Activated T-helper 1 cell treated with Interleukin-2 at 50 U/mL for 16 hours (primary cell): ENCODE results near the gene PXMP2.

Experiments
- DNase-seq: peaks from one replicate; pipeline ENCODE4 v3.0.0-alpha.2; 2020; ENCODE audit warnings: low read depth

Gene PXMP2

DNA sequence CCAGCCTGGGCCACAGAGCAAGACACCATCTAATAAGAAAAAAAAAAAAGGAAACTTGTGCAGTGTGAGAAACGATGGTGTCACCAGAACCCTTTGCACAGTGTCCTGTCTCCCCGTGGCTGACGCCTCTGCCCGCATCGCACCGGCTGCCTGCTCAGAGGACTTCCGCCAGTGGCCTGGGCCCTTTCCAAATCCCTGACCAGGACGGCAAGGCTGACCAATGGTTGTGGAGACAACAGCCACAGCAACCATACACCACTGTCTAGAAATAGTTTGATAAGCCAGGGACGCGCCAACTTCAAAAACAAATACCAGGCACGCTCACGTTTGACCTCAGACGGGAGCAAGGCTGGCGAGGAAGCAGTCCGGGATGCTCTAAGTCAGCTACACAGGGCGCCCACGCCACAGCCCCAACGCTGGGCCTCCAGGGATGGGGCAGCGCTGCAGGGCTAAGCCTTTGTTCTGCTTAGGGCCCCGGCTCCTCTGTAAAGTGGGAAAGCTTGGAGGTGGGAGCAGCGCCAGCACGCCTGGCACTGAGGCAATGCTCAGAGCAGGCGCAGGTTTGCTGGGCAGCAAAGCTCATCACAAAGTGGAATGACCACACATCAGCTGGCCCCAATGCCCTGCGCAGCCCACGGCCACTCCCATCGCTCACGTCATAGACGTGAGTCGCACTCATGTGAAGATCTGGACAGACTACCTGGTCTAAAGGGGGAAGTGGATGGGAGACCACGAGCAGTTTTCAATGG, 35.8 kb downstream of the PXMP2 start:
- DNase-seq, result no peak

DNA sequence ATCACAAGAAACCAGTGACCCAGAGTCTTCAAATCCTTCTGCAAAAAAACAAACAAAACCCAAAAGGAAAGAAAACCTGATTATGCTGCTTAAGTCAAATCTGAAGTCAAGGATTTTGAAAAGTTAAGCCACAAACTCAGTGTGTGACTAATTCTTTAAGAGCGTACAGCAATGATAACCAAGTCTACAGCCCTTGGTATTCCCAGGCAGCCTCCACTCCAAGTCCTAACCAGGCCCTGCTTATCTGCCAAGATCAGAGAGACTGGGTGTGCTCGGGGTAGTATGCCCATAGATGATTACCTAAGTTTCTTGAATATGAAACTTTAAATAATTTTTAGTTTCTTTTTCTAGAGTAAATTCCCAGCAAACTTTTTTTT, 36.4 kb downstream of the PXMP2 start:
- DNase-seq, result no peak

DNA sequence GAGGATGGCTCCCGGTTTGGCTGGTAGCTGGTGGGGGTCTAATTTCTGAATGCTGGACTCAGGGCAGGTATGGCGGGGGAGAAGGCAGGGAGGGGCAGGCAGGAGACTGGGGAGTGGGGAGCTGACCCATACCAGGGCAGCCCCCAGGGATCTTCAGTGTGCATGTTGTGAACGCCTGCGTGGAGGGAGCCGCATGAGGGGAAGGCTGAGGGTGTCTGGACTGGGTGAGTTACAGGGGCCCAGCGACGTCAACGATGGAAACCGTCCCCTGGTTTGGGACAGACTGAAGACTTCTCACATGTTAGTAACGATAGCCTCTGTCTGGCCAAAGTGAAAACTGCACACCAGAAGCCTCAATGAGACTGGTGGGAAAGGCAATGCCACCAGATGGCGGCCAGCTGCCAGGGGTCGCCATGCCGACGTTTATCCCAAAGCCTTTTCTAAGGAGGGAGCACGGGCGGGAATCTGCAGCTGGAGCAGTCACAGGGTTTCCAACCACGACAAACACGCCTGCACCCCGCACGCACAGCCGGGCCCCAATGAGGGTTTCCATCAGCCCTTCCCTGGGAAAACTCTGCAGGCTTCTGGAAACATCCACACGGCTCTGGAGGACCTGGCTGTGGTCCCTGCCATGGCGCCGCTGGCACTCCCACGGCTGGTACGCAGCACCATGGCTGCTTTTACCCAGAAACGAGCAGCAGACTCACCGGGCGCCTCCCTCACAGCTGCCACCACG, 37.3 kb downstream of the PXMP2 start:
- DNase-seq, result no peak

DNA sequence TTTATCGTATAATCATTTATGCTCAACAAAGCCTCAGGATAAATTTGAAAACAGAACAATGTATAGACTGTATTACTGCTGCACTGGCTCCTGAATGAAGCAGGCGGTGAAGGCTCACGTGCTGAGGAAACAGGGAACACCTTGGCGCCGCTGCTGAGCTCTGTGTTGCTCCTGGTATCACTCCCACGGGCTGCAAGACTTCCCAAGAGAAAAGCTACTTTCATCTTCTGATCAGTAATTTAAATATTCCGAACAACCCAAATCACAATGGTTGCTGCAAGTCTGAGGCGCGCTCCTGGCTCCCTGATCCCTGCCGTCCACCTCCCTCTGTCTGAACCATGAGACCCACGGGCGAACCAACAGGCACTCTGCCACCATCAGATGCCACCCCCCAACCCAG, 39.0 kb downstream of the PXMP2 start:
- no peak for DNase-seq

DNA sequence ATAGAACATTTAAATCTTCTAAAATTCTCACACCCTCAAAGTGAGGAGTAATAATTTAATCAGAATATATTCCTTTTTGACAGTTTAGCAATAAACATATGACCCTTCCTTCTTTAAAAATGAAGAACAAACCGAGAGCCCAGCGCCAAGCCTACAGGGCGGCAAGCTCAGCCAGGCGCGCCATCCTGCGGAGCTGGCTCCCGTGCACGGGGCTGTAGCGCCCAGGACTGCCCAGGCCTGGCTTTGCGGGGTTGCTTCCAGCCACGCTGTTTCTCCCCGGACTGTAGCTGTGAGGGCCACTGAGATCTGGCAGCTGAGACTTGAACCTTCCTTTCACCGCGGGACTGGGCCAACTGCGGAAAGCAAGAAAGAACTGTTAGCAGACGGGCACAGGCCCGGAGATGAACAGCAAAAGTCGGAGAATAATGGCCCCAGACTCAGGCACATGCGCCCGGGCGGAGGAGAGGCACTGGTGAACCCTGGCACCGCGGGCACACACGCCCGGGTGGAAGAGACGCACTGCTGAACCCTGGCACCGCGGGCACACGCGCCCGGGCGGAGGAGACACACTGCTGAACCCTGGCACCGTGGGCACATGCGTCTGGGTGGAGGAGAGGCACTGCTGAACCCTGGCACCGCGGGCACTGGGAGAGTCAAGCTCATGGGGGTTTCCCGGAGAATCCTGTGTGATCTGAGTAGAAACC, 39.9 kb downstream of the PXMP2 start:
- no peak for DNase-seq

DNA sequence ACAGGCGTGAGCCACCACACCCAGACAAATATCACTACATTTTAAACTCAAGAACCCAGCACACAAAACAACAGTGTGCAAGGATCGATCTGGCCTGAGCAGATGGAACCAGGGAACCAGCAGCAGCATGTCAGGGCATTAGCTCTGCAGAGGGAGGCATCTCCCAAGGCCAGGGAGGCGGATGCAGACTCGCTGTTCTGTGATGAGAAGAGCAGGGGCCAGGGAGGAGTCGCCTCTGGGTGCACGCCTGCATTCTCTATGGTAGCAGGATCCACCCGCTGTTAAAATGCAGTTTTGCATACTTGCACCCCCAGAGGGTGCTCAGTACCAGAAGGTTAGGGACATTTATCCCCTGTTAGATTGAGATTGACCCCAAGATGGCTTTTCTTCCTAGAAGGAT, 41.1 kb downstream of the PXMP2 start:
- DNase-seq, result no peak

DNA sequence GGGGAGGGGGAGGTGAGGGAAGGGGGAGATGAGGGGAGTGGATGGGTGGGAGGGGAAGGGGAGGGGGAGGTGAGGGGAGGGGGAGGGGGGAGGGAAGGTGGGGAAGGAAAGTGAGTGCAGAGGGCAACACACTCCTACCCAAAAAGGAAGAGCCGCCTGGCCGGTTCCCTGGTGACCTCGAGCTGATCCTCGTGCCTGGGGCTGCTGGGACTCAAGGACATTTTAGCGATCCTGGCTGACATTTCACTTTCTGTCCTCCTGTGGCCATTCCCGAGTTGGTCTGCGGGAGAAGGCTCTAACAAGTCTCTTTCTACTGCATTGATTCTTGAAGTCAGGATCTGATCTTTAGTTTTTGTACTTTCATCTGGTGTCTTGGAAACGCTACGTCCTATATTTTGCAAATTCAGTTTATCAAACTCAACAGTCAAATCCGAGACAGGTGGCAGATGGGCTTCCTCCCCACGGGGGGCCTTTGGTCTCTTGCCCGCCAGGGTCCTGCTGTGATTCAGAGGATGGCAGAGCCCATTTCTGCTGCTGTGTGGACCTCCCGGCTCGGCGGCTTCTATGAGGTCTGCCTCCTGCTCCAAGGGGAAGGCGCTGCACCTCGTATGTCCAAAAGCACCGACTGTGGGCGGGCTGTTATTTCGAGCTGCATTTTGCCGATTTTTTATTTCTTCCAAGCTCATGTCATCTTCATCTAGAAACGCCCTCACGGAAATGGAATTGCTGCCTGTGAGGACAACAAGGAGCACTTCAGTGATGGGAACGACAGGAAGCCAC, 42.3 kb downstream of the PXMP2 start:
- DNase-seq, result no peak

GRCh38 chr12:132730353-132730752, 43.0 kb downstream of the PXMP2 start:
- no peak for DNase-seq

DNA sequence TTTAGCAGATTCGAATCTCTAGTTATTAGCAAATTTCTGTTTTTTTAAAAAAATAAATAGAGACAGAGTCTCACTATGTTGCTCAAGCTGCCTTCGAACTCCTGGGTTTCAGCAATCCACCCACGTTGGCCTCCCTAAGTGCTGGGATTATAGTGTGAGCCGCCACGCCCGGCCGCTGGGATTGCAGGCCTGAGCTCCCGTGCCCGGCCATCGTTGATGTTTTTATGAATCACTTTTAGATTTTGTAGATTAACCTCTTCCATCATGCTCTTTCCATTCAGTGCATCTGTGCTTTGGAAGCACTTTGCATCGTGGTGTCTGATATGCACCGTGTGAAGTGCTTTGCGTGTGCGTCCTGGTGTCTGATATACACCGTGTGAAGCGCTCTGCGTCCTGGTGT, 44.2 kb downstream of the PXMP2 start:
- no peak for DNase-seq

- DNase-seq, result no peak
These were observed 46.8 kb downstream of the PXMP2 start for GRCh38 chr12:132734206-132734605.

- DNase-seq, result no peak
These were observed 48.1 kb downstream of the PXMP2 start for GRCh38 chr12:132735496-132735895.

DNA sequence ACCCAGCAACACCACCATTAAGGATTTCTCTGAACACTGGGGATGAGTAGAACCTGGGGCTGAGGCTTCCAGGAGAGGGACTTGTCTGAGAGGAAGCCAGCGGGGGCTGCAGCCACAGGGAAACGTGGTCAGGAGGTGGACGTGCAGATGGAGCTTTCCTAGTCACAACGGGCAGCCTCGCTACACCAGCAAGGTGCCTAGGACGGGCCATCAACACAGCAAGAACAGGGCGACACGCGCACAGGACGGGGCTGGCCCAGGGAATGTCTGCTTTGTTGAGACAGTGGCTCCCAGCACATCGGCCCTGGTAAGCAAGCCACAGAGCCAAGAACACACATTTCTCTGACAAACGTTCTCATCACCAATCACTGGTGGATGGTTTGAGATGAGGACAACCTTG, 49.0 kb downstream of the PXMP2 start:
- DNase-seq, result no peak

- no peak for DNase-seq
These were observed 49.5 kb downstream of the PXMP2 start for GRCh38 chr12:132736913-132737312.

DNA sequence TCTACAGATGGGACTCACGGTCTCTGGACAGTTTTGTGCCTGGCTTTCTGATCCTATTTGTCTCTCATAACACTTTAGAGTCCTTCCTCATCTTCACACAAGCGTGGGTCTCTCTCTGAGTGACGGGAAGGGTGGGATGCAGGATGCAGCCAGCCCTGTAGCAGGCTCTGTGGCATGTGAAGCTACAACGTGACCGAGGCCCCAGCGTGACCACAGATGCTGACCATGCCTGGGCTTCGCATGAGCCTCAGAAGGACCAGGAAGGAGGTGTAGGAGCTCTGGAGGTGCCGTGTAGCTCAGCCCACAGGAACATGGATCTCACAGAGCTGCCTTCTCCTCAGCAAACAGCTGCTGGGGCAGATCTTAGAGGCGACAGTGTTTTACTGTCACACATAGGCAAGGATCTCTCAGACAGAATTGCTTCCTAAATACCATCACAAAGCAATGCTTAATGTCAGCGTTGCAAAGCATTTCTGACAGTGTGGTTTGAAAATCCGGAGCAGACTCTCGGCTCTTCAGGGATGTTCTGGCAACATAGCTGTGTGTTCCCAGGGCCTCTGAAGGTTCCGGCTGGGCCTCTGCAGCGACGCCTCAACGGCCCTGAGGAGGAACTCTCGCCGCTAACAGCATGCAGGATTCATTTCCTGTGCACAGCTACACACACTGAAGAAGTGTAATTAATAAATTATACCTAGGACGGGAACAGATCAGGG, 52.4 kb downstream of the PXMP2 start:
- no peak for DNase-seq

DNA sequence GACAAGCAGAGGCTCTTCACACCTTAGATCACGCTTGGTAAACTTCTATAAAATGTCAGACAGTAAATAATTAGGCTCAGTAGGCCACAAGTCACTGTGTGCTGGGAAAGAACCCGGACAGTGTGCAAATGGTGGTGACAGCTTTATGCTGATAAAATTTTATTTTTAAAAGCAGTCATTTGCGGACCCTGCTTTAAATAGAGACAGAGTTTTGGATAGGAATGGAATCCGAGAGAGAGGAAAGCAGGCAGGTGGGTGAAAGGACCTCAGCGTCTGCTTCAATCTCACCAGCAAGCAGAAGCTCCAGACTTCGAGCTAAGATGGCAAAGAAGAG, 52.9 kb downstream of the PXMP2 start:
- DNase-seq, result no peak

DNA sequence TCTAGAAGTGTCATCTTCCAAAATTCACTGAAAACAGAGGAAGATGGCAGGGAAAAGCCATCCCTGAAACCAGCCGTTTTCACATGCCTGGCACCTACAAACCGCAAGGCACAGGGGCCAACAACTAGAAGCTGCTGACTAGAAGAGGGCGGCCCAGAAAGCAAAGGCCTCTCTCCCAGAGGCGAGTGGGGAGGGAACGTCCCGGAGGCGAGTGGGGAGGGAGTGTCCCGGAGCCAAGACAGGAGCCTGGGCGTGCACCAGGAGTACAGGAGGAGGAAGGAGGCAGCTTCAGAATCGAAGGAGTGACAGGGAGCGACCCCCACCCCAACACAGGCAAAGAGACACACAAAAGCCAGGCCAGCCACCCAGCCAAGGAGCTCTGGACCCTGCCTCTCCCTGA, 53.3 kb downstream of the PXMP2 start:
- DNase-seq, result no peak

- no peak for DNase-seq
These were observed 54.2 kb downstream of the PXMP2 start for GRCh38 chr12:132741620-132742019.

DNA sequence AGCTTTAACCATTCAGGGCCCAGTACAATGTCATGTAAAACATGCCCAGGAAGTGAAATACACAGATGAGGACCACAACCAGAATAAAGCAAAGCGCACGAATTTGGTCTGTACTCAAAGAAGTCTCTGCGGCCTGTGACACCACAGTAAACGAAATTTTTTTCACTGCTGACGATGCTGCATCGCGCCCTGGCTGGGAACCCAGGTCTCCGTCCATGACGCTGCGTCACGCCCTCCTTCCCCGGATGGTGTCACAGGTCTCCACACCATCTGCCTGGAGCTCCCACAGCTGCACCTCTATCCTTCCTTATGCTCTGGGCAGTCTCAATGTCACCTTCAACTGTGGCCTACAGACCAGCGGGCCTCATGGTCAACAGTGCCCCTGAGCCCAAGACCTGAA, 56.4 kb downstream of the PXMP2 start:
- DNase-seq, result no peak

DNA sequence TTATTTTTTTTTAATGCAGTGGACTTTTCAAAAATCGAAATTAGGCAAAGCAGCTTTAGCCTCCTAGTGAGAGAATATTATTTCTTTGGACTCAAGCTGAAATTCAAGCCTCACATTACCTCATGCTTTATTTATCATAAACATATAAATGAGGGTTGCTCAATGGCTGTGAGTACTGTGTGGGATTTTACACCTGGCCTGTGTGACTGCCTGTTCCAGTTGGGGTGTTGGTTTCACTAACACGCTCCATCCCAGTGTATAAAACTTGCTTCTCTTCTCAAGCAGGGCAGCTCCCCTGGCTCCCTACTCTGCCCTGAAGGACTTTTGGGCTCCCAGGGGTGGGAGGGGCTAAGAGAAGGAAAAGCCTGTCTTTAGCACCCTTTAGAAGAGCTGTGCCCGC, 59.2 kb downstream of the PXMP2 start:
- DNase-seq, result no peak

DNA sequence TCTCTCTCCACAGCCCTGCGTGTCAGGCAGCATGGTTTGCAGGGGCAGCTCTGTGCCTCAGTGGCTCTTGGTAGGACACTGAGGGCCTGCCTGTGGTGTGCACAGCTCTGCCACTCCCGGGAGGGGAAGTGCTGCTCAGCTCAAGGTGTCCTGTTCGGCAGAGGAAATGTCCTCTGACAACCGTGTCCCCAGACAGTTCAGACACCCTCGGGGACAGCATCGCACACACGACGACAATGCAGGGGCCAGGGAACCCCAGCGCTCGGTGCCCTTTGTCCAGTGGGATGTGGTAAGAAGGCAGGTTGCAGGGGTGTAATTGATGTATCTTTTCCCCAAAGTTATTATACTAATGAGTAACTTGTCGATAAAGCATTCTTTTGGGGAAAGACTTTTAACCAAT, 60.0 kb downstream of the PXMP2 start:
- no peak for DNase-seq

- DNase-seq, result no peak
These were observed 60.5 kb downstream of the PXMP2 start for GRCh38 chr12:132747896-132748295.

GRCh38 chr12:132748319-132748718, 60.9 kb downstream of the PXMP2 start:
- DNase-seq, result no peak
